Chondrocyte (in vitro differentiated cells): ENCODE results near the gene PLAAT3. TPM values are rescaled to one million over a fixed set of nuclear protein-coding genes. Genes with fewer than 3 reads are reported as not detected.

ENCODE experiments used
- DNase-seq: peaks from one replicate; pipeline ENCODE4 v3.0.0; 2021; ENCODE audit warnings: mixed read lengths, low spot score
- H3K27ac Mint-ChIP-seq: one replicate; pipeline ENCODE4 v1.8.0; 2021; ENCODE audit warnings: mild to moderate bottlenecking, moderate library complexity, mixed read lengths; ENCODE audit not compliant: unreplicated experiment
- H3K27me3 Mint-ChIP-seq: 2 replicates; pipeline ENCODE4 v1.8.0; 2021; ENCODE audit warnings: low read depth, mixed read lengths
- H3K36me3 Mint-ChIP-seq: 2 replicates; pipeline ENCODE4 v1.8.0; 2021; ENCODE audit warnings: low read depth, mixed read lengths
- H3K4me1 Mint-ChIP-seq: 2 replicates; pipeline ENCODE4 v1.8.0; 2021; ENCODE audit warnings: low read depth, mild to moderate bottlenecking, mixed read lengths
- H3K4me3 Mint-ChIP-seq: one replicate; pipeline ENCODE4 v1.8.0; 2021; ENCODE audit warnings: mild to moderate bottlenecking, moderate library complexity, mixed read lengths; ENCODE audit not compliant: unreplicated experiment
- H3K9me3 Mint-ChIP-seq: 2 replicates; pipeline ENCODE4 v1.8.0; 2021; ENCODE audit warnings: low read depth, mixed read lengths
- total RNA-seq: library from RNA; stranded (reverse); gene quantifications from 3 replicates; pipeline ENCODE4 v1.2.1, GENCODE V29; 2021
- TF ChIP-seq, protein P1 (sequence below): fragments of 200-600 bp; sonication (generic); IDR thresholded peaks from 2 replicates; pipeline ENCODE4 v1.5.0; 2021; ENCODE audit warnings: antibody characterized with exemption, mild to moderate bottlenecking, moderate library complexity

The PLAAT3 gene
- total RNA-seq, 1 donor from 2014 or later = 21.2 TPM

DNA sequence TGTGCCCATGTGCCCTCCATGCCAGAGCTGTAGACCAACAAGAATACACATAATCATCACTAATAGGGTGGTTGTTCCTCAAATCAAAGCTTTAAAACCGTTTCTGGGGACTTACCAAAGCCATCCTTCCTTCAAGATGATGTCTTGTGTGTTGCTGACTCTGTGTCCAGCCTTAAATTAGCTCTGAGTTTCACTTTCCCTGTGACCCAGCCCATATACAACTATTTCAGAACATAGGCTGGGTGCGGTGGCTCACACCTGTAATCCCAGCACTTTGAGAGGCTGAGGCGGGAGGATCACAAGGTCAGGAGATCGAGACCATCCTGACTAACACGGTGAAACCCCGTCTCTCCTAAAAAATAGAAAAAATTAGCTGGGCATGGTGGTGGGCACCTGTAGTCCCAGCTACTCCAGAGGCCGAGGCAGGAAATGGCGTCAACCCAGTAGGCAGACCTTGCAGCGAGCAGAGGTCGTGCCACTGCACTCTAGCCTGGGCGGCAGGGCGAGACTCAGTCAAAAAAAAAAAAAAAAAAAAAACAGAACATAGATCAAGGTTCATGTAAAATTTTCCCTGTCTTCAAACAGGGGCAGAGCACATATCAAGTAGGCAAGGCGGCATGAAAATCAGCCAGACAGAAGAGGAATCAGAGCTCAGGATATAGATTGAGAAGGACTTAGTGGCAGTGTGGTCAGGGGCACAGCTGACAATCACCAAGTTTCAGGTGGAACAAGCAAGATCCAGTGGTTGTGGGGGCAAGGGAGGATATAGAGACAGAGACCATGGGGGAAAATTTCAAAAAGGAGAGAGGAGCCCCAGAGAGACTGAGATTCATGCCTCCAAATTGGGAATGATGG is 50.8 kb downstream of the PLAAT3 start, which contains the start of gene PLAAT2:
TSS of gene PLAAT2 (minus strand) at position 179 of the 855 bp plus-strand sequence. CDS start at position 124, 55 bp downstream.
- no peak within 1 kb of the TSS for H3K27ac Mint-ChIP-seq
- no peak within 1 kb of the TSS for H3K4me3 Mint-ChIP-seq

DNA sequence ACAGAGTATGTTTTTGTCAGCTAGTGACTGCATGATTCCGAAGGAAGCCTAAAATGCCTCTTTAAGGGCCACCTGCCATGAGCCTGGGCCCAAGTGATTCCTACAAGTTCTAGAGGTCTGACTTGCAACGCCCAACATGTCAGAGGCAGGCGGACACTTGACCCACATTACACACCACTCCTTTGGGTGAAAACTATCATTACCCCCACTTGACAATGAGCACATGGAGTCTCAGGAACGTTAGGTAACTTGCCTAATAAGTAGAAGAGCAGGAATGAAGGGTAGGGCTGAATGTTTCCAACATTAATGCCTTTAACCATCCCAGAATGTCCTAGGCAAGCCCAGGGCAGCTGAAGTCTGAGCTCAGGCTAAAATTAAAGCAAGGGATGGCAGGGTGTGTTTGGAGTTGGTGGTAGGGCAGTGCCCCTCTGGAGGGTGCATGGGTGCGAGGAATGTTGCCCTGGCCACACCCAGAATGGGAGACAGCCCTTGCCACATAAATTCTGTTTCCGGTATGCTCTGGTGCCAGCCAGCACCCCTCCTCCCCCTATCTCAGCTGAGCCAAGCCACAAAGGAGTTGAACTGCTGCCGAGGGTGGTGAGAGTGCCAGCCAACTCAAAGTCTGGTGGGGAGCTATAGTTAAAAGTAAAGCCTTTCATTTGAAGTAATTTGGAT is 53.6 kb downstream of the PLAAT3 start:
- TF ChIP-seq, protein P1, sequence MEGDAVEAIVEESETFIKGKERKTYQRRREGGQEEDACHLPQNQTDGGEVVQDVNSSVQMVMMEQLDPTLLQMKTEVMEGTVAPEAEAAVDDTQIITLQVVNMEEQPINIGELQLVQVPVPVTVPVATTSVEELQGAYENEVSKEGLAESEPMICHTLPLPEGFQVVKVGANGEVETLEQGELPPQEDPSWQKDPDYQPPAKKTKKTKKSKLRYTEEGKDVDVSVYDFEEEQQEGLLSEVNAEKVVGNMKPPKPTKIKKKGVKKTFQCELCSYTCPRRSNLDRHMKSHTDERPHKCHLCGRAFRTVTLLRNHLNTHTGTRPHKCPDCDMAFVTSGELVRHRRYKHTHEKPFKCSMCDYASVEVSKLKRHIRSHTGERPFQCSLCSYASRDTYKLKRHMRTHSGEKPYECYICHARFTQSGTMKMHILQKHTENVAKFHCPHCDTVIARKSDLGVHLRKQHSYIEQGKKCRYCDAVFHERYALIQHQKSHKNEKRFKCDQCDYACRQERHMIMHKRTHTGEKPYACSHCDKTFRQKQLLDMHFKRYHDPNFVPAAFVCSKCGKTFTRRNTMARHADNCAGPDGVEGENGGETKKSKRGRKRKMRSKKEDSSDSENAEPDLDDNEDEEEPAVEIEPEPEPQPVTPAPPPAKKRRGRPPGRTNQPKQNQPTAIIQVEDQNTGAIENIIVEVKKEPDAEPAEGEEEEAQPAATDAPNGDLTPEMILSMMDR = no peak
- Mint-ChIP-seq H3K4me1 (peaks cover 12% of the 10 kb centered on the region), H3K27me3 (peaks cover 24% of the 10 kb centered on the region), H3K9me3 (no peaks in the 10 kb centered on the region), H3K4me3 (no peak overlapping the region), H3K36me3 (peaks cover 2% of the 10 kb centered on the region), H3K27ac (peak overlapping the region; percentile 30)
- no peak for DNase-seq

More for the DNA sequence above, 50.8 kb downstream of the PLAAT3 start, which contains the start of gene PLAAT2:
- H3K27me3 Mint-ChIP-seq = peaks cover 1% of the 10 kb centered on the region
- H3K9me3 Mint-ChIP-seq = no peaks in the 10 kb centered on the region
- H3K36me3 Mint-ChIP-seq = no peaks in the 10 kb centered on the region
- peaks cover 26% of the 10 kb centered on the region for H3K4me1 Mint-ChIP-seq
- DNase-seq = no peak
- TF ChIP-seq, protein P1 = no peak

DNA sequence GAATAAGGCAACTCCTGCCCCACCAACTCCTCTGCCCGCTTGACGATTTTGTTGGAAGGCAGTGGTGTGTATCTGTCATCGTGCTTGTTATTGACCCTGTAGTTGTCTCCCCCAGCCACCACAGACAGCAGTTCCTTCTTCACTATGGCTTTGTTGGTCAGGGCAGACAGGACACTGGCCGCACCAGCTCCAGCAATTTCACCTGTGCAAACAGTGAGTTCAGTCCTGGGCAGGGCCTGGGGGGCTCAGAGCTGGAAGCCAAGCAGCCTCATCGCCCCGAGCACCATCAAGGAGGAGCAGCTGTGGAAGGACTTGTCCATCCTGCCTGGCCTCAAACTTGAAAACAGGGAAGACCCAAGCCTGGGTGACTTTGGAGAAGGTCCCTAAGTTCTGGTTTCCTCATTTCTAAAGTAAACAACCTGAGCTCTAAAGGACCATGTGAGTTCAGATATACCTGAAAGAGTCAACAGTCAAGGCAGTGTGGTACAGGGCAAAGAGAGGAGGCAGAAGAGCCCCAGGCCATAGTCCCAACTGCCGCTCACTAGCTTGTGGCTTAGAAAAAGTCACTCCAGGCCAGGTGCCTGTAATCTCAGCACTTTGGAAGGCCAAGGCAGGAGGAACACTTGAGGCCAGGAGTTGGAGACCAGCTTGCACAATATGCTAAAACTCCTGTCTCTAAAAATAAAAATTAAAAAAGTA is 55.6 kb downstream of the PLAAT3 start:
- Mint-ChIP-seq H3K36me3 (peaks cover 2% of the 10 kb centered on the region), H3K9me3 (no peaks in the 10 kb centered on the region), H3K4me1 (peaks cover 9% of the 10 kb centered on the region), H3K27me3 (peaks cover 27% of the 10 kb centered on the region), H3K4me3 (no peak overlapping the region), H3K27ac (no peak overlapping the region)
- TF ChIP-seq, protein P1 = no peak
- DNase-seq = no peak

DNA sequence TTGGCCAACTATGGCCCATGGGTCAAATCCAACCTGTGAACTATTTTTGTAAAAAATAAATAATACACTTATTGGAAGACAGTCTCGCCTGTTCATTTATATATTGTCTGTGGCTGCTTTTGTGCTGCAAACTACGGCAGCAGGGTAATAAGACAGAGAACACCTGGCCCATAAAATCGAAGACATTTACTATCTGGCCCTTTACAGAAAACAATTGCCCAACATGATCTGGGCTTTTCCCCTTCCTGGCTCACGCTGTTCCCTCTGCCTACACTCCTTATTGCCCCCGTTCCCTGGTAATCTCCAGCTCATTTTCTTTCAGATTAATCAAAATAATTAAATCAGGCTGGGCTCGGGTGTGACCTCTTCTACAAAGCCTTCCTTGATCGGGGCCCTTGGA is 56.7 kb downstream of the PLAAT3 start:
- Mint-ChIP-seq H3K9me3 (no peaks in the 10 kb centered on the region), H3K27ac (no peak overlapping the region), H3K36me3 (peaks cover 2% of the 10 kb centered on the region), H3K4me1 (peaks cover 9% of the 10 kb centered on the region), H3K27me3 (peaks cover 30% of the 10 kb centered on the region), H3K4me3 (no peak overlapping the region)
- TF ChIP-seq, protein P1 = no peak
- no peak for DNase-seq
